Fibroblast of villous mesenchyme (primary cell): Measurements from ENCODE around the gene TCP11. TPM values are rescaled to one million over a fixed set of nuclear protein-coding genes. Genes with fewer than 3 reads are reported as not detected.

ENCODE experiments used
- DNase-seq: peaks from one replicate; pipeline ENCODE4 v3.0.0-alpha.2; 2010; ENCODE audit warnings: low read depth
- H3K4me3 ChIP-seq: 2 replicates; pipeline ENCODE4 v1.5.1; 2011; ENCODE audit warnings: low read depth, mild to moderate bottlenecking, low read length
- total RNA-seq: library from RNA; depleted of rRNA; stranded (reverse); fragments of >200 nt; gene quantifications from 2 replicates; pipeline ENCODE4 v1.2.3, GENCODE V29; 2012
- TF ChIP-seq, protein P1 (sequence below): IDR thresholded peaks from 2 replicates; pipeline ENCODE4 v1.5.1; 2012; ENCODE audit warnings: low read depth, mild to moderate bottlenecking, low read length; ENCODE audit not compliant: insufficient read depth

The TCP11 gene
- total RNA-seq, 1 donor: not detected

GRCh38 chr6:35096129-35096862 is 44.8 kb downstream of the TCP11 start:
- H3K4me3 ChIP-seq: no peak overlapping the region
- peak; percentile 88 for DNase-seq
- TF ChIP-seq, protein P1, sequence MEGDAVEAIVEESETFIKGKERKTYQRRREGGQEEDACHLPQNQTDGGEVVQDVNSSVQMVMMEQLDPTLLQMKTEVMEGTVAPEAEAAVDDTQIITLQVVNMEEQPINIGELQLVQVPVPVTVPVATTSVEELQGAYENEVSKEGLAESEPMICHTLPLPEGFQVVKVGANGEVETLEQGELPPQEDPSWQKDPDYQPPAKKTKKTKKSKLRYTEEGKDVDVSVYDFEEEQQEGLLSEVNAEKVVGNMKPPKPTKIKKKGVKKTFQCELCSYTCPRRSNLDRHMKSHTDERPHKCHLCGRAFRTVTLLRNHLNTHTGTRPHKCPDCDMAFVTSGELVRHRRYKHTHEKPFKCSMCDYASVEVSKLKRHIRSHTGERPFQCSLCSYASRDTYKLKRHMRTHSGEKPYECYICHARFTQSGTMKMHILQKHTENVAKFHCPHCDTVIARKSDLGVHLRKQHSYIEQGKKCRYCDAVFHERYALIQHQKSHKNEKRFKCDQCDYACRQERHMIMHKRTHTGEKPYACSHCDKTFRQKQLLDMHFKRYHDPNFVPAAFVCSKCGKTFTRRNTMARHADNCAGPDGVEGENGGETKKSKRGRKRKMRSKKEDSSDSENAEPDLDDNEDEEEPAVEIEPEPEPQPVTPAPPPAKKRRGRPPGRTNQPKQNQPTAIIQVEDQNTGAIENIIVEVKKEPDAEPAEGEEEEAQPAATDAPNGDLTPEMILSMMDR: no peak

- no peak overlapping the region for H3K4me3 ChIP-seq
- TF ChIP-seq, protein P1: no peak
- peak; percentile 32 for DNase-seq
These were observed 47.0 kb downstream of the TCP11 start for GRCh38 chr6:35094183-35094582.

GRCh38 chr6:35093783-35094182 is 47.4 kb downstream of the TCP11 start:
- no peak overlapping the region for H3K4me3 ChIP-seq
- no peak for DNase-seq
- TF ChIP-seq, protein P1: no peak

- peak; percentile 58 for DNase-seq
- no peak overlapping the region for H3K4me3 ChIP-seq
- TF ChIP-seq, protein P1: no peak
These were observed 48.1 kb downstream of the TCP11 start for GRCh38 chr6:35093118-35093445.

GRCh38 chr6:35092362-35093117 is 48.6 kb downstream of the TCP11 start:
- TF ChIP-seq, protein P1: no peak
- H3K4me3 ChIP-seq: no peak overlapping the region
- peak; percentile 90 for DNase-seq

- TF ChIP-seq, protein P1: no peak
- peak; percentile 24 for DNase-seq
- H3K4me3 ChIP-seq: no peak overlapping the region
These were observed 49.6 kb downstream of the TCP11 start for GRCh38 chr6:35091346-35092083.
